Tibial nerve (tissue), 4 donors: ENCODE data around the gene PRSS50. TPM values are rescaled to one million over a fixed set of nuclear protein-coding genes. Genes with fewer than 3 reads are reported as not detected.
"Not testable (repeated sequence)": the region's sequence is repeated elsewhere in the genome, so short reads cannot be mapped to it uniquely, and the experiment has no call there.

ENCODE experiments used
- DNase-seq, 2 donors: peaks; one replicate each; pipeline ENCODE4 v3.0.0-alpha.2; 2019; ENCODE audit warnings: low spot score in 2 of 2
- H3K27ac ChIP-seq, 4 donors: fragments of 200-600 bp; sonication (generic) in 3 of 4; one replicate each; pipeline ENCODE4 v1.5.1; 2017 to 2019; ENCODE audit warnings: mild to moderate bottlenecking in 1 of 4
- H3K27me3 ChIP-seq, 2 donors: fragments of 200-600 bp; sonication (generic) in 1 of 2; one replicate each; pipeline versions ENCODE4 v1.5.1 to v1.6.0; 2017 to 2019
- H3K36me3 ChIP-seq, 3 donors: fragments of 200-600 bp; sonication (generic); one replicate each; pipeline ENCODE4 v1.5.1; 2018 to 2019
- H3K4me1 ChIP-seq, 4 donors: fragments of 200-600 bp; sonication (generic) in 3 of 4; one replicate each; pipeline ENCODE4 v1.5.1; 2017 to 2019
- H3K4me3 ChIP-seq, 4 donors: fragments of 200-600 bp; sonication (generic) in 3 of 4; one replicate each; pipeline ENCODE4 v1.5.1; 2017 to 2019; ENCODE audit warnings: mild to moderate bottlenecking in 1 of 4, moderate library complexity in 1 of 4
- H3K9me3 ChIP-seq, 4 donors: fragments of 200-600 bp; sonication (generic) in 3 of 4; one replicate each; pipeline ENCODE4 v1.5.1; 2017 to 2019
- EP300 ChIP-seq, 2 donors: sonication (generic); formaldehyde crosslinking; IDR thresholded peaks; one replicate each; pipeline ENCODE4 v1.6.1; 2017; ENCODE audit warnings: antibody characterized with exemption in 2 of 2, mild to moderate bottlenecking in 1 of 2
- POLR2A ChIP-seq, 2 donors: fragments of 450-650 bp; IDR thresholded peaks; one replicate each; pipeline ENCODE4 v1.6.1; 2017; ENCODE audit warnings: antibody characterized with exemption in 2 of 2, mild to moderate bottlenecking in 2 of 2, moderate library complexity in 2 of 2
- WGBS, 2 donors: methylation state at CpG; one replicate each; pipeline ENCODE4 v1.1.5; 2018; 5-methylcytosine and 5-hydroxymethylcytosine counted together
- total RNA-seq, 4 donors: library from RNA; depleted of rRNA; stranded (reverse); fragments of >200 nt; gene quantifications; one replicate each; pipeline ENCODE4 v1.1.0, GENCODE V29; 2016
- TF ChIP-seq, protein P1 (sequence below), 5 experiments: fragments of 200-600 bp in 3 of 5; fragments of 450-650 bp in 2 of 5; sonication (generic) in 3 of 5; IDR thresholded peaks; one replicate each; pipeline ENCODE4 v1.5.1; 2016 to 2019; ENCODE audit warnings: antibody characterized with exemption in 5 of 5, mild to moderate bottlenecking in 3 of 5, moderate library complexity in 2 of 5

Gene PRSS50
- total RNA-seq, 4 donors from 2014 or later, result 0.22 to 0.42 TPM; not detected in 2

DNA sequence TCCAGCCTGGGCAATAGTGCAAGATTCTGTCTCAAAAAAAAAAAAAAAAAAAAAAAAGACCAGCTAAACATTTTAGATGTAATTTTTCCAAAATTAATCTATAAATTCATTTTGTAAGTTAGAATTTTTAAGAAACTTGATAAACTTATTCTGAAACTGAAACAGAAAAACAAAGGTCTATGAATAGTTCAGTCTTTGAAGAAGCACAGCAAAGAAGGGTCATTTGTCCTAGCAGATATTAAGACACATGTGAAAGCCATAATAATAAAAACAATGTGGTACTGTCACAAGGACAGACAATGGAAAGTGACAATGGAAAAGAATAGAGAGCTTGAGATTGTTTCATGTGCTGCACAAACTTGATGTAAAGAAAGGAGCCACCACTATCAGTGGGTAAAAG is 29.0 kb upstream of the PRSS50 start:
- no peak overlapping the region for H3K27ac ChIP-seq
- no peaks in the 10 kb centered on the region for H3K36me3 ChIP-seq
- H3K4me1 ChIP-seq, result no peaks in the 10 kb centered on the region
- no peaks in the 10 kb centered on the region for H3K9me3 ChIP-seq
- H3K4me3 ChIP-seq, result no peak overlapping the region
- no peak for TF ChIP-seq EP300 (IDR thresholded peaks at IDR 0.05)
- TF ChIP-seq, protein P1, sequence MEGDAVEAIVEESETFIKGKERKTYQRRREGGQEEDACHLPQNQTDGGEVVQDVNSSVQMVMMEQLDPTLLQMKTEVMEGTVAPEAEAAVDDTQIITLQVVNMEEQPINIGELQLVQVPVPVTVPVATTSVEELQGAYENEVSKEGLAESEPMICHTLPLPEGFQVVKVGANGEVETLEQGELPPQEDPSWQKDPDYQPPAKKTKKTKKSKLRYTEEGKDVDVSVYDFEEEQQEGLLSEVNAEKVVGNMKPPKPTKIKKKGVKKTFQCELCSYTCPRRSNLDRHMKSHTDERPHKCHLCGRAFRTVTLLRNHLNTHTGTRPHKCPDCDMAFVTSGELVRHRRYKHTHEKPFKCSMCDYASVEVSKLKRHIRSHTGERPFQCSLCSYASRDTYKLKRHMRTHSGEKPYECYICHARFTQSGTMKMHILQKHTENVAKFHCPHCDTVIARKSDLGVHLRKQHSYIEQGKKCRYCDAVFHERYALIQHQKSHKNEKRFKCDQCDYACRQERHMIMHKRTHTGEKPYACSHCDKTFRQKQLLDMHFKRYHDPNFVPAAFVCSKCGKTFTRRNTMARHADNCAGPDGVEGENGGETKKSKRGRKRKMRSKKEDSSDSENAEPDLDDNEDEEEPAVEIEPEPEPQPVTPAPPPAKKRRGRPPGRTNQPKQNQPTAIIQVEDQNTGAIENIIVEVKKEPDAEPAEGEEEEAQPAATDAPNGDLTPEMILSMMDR (IDR thresholded peaks at IDR 0.05), result no peak
- no peak for TF ChIP-seq POLR2A (IDR thresholded peaks at IDR 0.05)
- no peak for DNase-seq
- H3K27me3 ChIP-seq, result no peaks in the 10 kb centered on the region

DNA sequence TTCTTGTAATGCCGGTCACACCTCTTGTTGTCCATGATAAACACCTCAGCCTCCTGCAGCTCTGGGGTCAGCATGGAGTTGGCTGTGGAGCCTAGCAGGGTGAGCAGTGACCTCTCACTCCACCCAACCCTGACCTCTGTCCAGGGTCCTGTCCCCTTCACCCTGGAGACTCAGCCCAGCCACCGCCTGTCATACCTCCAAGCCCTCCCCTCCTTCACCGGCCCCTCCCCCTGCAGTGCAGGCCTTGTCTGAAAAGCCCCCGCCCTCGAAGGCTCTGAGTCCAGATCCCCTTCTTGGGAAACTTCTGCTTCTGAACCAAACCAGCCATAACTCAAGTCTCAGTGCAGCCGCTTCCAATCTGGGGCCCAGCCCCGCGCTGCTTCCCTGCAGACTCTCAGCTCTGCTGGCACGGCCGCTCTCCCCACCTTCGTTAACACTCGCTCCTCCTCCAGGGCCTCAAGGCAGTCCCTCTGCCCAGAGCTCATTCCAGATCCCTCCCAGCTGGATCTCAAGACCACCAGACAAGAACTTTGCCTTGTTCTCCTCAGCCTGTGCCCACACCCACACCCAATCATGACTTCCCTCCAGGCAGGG is 25.4 kb upstream of the PRSS50 start:
- no peak overlapping the region for H3K27ac ChIP-seq
- H3K27me3 ChIP-seq, result no peaks in the 10 kb centered on the region
- 63 to 65% methylated on average over 12 of the region's 12 CpGs for WGBS, 2 donors
- no peaks in the 10 kb centered on the region for H3K4me1 ChIP-seq
- no peak for DNase-seq
- H3K9me3 ChIP-seq, result peaks cover 0 to 6% (median 0%) of the 10 kb centered on the region in 4 donors
- no peak for TF ChIP-seq POLR2A (IDR thresholded peaks at IDR 0.05)
- TF ChIP-seq, protein P1 (IDR thresholded peaks at IDR 0.05), result no peak
- no peaks in the 10 kb centered on the region for H3K36me3 ChIP-seq
- H3K4me3 ChIP-seq, result no peak overlapping the region

DNA sequence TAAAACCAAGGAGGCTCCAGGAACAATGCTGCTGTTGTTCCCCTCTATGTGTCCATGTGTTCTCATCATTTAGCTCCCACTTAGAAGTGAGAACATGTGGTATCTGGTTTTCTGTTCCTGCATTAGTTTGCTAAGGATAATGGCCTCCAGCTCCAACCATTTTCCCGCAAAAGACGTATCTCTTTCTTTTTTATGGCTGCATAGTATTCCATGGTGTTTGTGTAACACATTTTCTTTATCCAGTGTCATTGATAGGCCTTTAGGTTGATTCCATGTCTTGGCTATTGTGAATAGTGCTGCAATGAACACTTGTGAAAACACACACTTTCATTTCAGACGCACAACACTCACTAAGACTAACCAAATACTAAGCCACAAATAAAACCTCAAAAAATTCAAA is 21.9 kb upstream of the PRSS50 start:
- H3K27ac ChIP-seq, H3K27me3 ChIP-seq, H3K4me1 ChIP-seq, H3K9me3 ChIP-seq, H3K4me3 ChIP-seq, DNase-seq, H3K36me3 ChIP-seq: not testable (repeated sequence)
- WGBS, 2 donors, result 92 to 97% methylated on average over 3 of the region's 3 CpGs

DNA sequence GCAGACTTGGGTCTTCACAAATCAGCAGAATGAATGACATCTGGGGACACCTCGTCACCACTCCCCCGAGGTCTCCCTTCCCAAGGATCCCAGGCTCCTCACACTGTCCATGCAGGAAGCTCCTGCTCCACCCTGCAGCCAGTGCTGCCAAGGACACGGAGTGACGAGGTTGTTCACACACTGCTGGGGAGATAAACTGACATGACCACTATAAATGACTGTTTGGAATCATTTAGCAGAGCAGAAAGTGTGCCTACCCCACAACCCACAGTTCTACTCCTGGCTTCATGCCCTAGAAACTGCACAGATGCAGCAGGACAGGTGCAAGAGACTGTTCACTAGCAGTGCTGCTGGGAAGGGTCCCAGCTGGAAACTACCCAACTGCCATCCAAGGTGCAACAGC is 19.7 kb upstream of the PRSS50 start:
- no peaks in the 10 kb centered on the region for H3K36me3 ChIP-seq
- no peaks in the 10 kb centered on the region for H3K4me1 ChIP-seq
- H3K27me3 ChIP-seq, result no peaks in the 10 kb centered on the region
- no peak overlapping the region for H3K27ac ChIP-seq
- 68 to 73% methylated on average over 4 of the region's 4 CpGs for WGBS, 2 donors
- DNase-seq, result no peak
- no peak overlapping the region for H3K4me3 ChIP-seq
- TF ChIP-seq, protein P1 (IDR thresholded peaks at IDR 0.05), result no peak
- peaks cover 0 to 6% (median 0%) of the 10 kb centered on the region in 4 donors for H3K9me3 ChIP-seq

DNA sequence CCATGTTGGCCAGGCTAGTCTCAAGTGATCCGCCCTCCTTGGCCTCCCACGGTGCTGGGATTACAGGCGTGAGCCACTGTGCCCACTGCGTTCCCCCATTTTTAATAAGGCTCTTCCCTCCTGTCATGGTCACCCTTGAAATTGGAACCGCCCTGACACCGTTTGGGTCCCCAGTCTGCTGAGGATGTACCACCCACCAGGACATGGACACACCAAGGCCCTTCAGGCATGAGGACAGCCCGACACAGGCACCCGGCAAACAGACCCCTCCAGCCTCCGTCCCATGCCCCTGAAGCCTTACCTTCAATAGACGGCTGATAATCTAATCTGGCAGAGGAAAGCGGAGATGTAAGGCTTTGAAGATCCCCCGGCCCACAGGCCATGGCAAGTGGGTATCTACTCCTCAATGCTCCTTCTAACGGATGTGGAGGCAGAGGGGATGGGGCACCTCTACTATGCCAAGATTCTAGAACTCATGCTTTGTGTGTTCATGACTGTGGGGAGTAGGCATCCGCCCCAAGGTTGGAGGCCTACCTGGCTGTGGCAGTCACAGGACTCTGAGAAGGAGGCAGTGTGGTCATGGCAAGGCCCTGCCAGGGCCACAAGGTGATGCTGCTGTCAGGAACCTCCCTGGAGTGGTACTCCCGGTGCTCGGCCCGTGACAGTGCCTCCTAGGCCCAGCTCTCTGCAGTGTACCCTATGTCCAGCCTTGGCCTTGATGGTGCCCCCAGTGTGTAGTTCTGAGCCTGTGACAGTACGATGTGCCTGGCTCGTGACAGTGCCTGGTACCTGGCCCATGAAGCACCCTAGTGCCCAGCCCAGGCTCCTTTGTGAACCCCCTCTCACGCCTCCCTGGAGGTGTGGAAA is 18.6 kb upstream of the PRSS50 start:
- H3K4me3 ChIP-seq, result no peak overlapping the region

More for the DNA sequence above, 18.6 kb upstream of the PRSS50 start:
- 80 to 91% methylated on average over 20 of the region's 20 CpGs for WGBS, 2 donors
- DNase-seq, result no peak
- no peaks in the 10 kb centered on the region for H3K4me1 ChIP-seq
- TF ChIP-seq POLR2A (IDR thresholded peaks at IDR 0.05) (no peak), EP300 (IDR thresholded peaks at IDR 0.05) (no peak)
- TF ChIP-seq, protein P1 (IDR thresholded peaks at IDR 0.05), result no peak
- H3K27ac ChIP-seq, result no peak overlapping the region
- H3K9me3 ChIP-seq, result peaks cover 0 to 6% (median 0%) of the 10 kb centered on the region in 4 donors
- H3K27me3 ChIP-seq, result no peaks in the 10 kb centered on the region
- no peaks in the 10 kb centered on the region for H3K36me3 ChIP-seq
